NT2/D1 (cell line): ENCODE data around the gene CHST8.

Source experiments
- SUZ12 ChIP-seq: IDR thresholded peaks from 2 replicates; pipeline ENCODE4 v1.6.1; 2011; ENCODE audit not compliant: insufficient read length, insufficient read depth; ENCODE audit errors: extremely low read depth
- YY1 ChIP-seq: IDR thresholded peaks from 2 replicates; pipeline ENCODE4 v1.6.1; 2011; ENCODE audit not compliant: insufficient read length, insufficient read depth

GRCh38 chr19:33818411-33818810 lies 196.7 kb downstream of the CHST8 start:
- TF ChIP-seq SUZ12: no peak
- no peak for TF ChIP-seq YY1
